B cell (primary cell): ENCODE results near the gene LDLRAD1. TPM values are rescaled to one million over a fixed set of nuclear protein-coding genes. Genes with fewer than 3 reads are reported as not detected.

Source experiments
- ATAC-seq: fragments of 200-7000 bp; cut with Tn5 transposase; one replicate; pipeline ENCODE4 v1.10.0; 2021; ENCODE audit warnings: low read depth, mild to moderate bottlenecking, moderate number of reproducible peaks, moderate library complexity
- CTCF ChIA-PET: fragments of 350-600 bp; sonication (Branson Sonifier 250); formaldehyde crosslinking; loops from one replicate; lab custom pipeline; 2021; ENCODE audit warnings: antibody characterized with exemption, inconsistent platforms; lab: Charles Lee
- POLR2A ChIA-PET: fragments of 350-600 bp; sonication (Branson Sonifier 250); formaldehyde crosslinking; loops from one replicate; lab custom pipeline; 2021; ENCODE audit warnings: antibody characterized with exemption; lab: Charles Lee
- DNase-seq: peaks from one replicate; pipeline ENCODE4 v3.0.0; 2013
- H2AFZ ChIP-seq: 2 replicates; pipeline ENCODE4 v1.6.1; 2012; ENCODE audit warnings: mild to moderate bottlenecking, low read depth, low read length; ENCODE audit not compliant: insufficient read depth, poor library complexity, severe bottlenecking
- H3K27ac ChIP-seq, 2 donors: 1 replicate in 1 of 2; 2 replicates in 1 of 2; pipeline ENCODE4 v1.5.1; 2012 to 2013; ENCODE audit warnings: low read length in 2 of 2, mild to moderate bottlenecking in 2 of 2, moderate library complexity in 1 of 2
- H3K27me3 ChIP-seq, 4 experiments: fragments of 200-600 bp in 1 of 4; sonication (generic) in 1 of 4; replicated peaks in 1 of 4; 1 replicate in 2 of 4; 2 replicates in 2 of 4; pipeline versions ENCODE4 v1.6.1 to v1.7.0; 2013 to 2016; ENCODE audit warnings: low read length in 3 of 4, mild to moderate bottlenecking in 2 of 4, mixed read lengths in 1 of 4, moderate library complexity in 1 of 4; ENCODE audit not compliant: insufficient read depth in 4 of 4, control insufficient read depth in 3 of 4; ENCODE audit errors: control extremely low read depth in 1 of 4
- H3K36me3 ChIP-seq, 2 experiments: replicated peaks in 1 of 2; 1 replicate in 1 of 2; 2 replicates in 1 of 2; pipeline versions ENCODE4 v1.6.1 to v1.7.1; 2013; ENCODE audit warnings: low read length in 1 of 2; ENCODE audit not compliant: insufficient read depth in 2 of 2, control insufficient read depth in 1 of 2; ENCODE audit errors: control extremely low read depth in 1 of 2, extremely low read depth in 1 of 2
- H3K4me1 ChIP-seq, 2 donors: fragments of 200-600 bp in 1 of 2; sonication (generic) in 1 of 2; 1 replicate in 1 of 2; 2 replicates in 1 of 2; pipeline versions ENCODE4 v1.5.1 to v1.6.1; 2013 to 2017; ENCODE audit warnings: low read length in 2 of 2; ENCODE audit not compliant: control insufficient read depth in 2 of 2, insufficient read depth in 2 of 2
- H3K4me2 ChIP-seq: replicated peaks from 2 replicates; pipeline ENCODE3; 2012; ENCODE audit warnings: mild to moderate bottlenecking, low read depth, low read length; ENCODE audit not compliant: poor library complexity, severe bottlenecking
- H3K4me3 ChIP-seq, 5 experiments: fragments of 200-600 bp in 1 of 5; sonication (generic) in 1 of 5; 1 replicate in 3 of 5; 2 replicates in 2 of 5; pipeline versions ENCODE4 v1.5.1 to v1.7.0; 2011 to 2016; ENCODE audit warnings: low read length in 4 of 5, mild to moderate bottlenecking in 4 of 5, low read depth in 2 of 5, control low read depth in 1 of 5, moderate library complexity in 1 of 5; ENCODE audit not compliant: insufficient read depth in 1 of 5; ENCODE audit errors: control extremely low read depth in 1 of 5, extremely low read depth in 1 of 5
- H3K79me2 ChIP-seq: fragments of 200-600 bp; sonication (generic); one replicate; pipeline ENCODE4 v1.6.0; 2016; ENCODE audit warnings: low read length; ENCODE audit not compliant: control insufficient read depth, insufficient read depth
- H3K9ac ChIP-seq: fragments of 200-600 bp; sonication (generic); 2 replicates; pipeline ENCODE4 v1.6.1; 2017; ENCODE audit warnings: mild to moderate bottlenecking, low read length, moderate library complexity
- H3K9me3 ChIP-seq, 3 donors: one replicate each; pipeline versions ENCODE4 v1.6.1 to v1.7.1; 2013; ENCODE audit warnings: low read length in 2 of 3; ENCODE audit not compliant: control insufficient read depth in 2 of 3, insufficient read depth in 1 of 3; ENCODE audit errors: control extremely low read depth in 1 of 3
- H4K20me1 ChIP-seq: 2 replicates; pipeline ENCODE4 v1.6.0; 2012; ENCODE audit warnings: mild to moderate bottlenecking, low read length; ENCODE audit not compliant: insufficient read depth, control insufficient read depth, poor library complexity, severe bottlenecking
- H3K27ac Mint-ChIP-seq: one replicate; pipeline ENCODE4 v1.8.0; 2021; ENCODE audit warnings: mixed read lengths
- H3K27me3 Mint-ChIP-seq: one replicate; pipeline ENCODE4 v1.8.0; 2021; ENCODE audit warnings: mixed read lengths
- H3K4me1 Mint-ChIP-seq: one replicate; pipeline ENCODE4 v1.8.0; 2021; ENCODE audit warnings: mixed read lengths
- H3K4me3 Mint-ChIP-seq: one replicate; pipeline ENCODE4 v1.8.0; 2021; ENCODE audit warnings: mixed read lengths
- H3K9me3 Mint-ChIP-seq: one replicate; pipeline ENCODE4 v1.8.0; 2022; ENCODE audit warnings: mixed read lengths; ENCODE audit not compliant: insufficient read depth
- CTCF ChIP-seq: fragments of 200-600 bp; IDR thresholded peaks from one replicate; pipeline ENCODE4 v1.8.0; 2022; ENCODE audit warnings: antibody characterized with exemption, mild to moderate bottlenecking
- EZH2 ChIP-seq: IDR thresholded peaks from 2 replicates; pipeline ENCODE4 v1.6.1; 2012; ENCODE audit warnings: borderline replicate concordance, low read depth, mild to moderate bottlenecking, moderate library complexity, low read length; ENCODE audit not compliant: insufficient read depth, poor library complexity, severe bottlenecking
- WGBS: methylation state at CpG from one replicate; pipeline ENCODE4 v1.1.5; 2013; ENCODE audit warnings: missing lambda C conversion rate; ENCODE audit not compliant: insufficient coverage; 5-methylcytosine and 5-hydroxymethylcytosine counted together
- intact Hi-C: fragments of 100-400 bp; cut with micrococcal nuclease; formaldehyde crosslinking; loops from one replicate; pipeline ENCODE4 v1.10.0; 2022
- polyA plus RNA-seq: library from polyadenylated mRNA; depleted of rRNA; stranded (reverse); fragments of >200 nt; gene quantifications from 2 replicates; pipeline ENCODE4 v1.2.3, GENCODE V29; 2012
- total RNA-seq, 2 donors: library from RNA; stranded (reverse); fragments of 120-200 nt in 1 of 2; gene quantifications; 1 replicate in 1 of 2; 2 replicates in 1 of 2; pipeline versions ENCODE4 v1.2.3 to v1.2.4, GENCODE V29; 2013 to 2022

LDLRAD1 gene
- total and polyA plus RNA-seq, 2 donors (not counting 1 experiment from before 2014, with no cell fraction given), result not detected

- POLR2A ChIA-PET, result no interaction called here
- ATAC-seq (no peak), DNase-seq (no peak)
- H3K4me1 Mint-ChIP-seq, result no peaks in the 10 kb centered on the region
- H3K4me3 ChIP-seq, result no peak overlapping the region
- H3K36me3 ChIP-seq, result no peaks in the 10 kb centered on the region
- WGBS, result no CpG with 5 or more reads among the region's 3 CpGs
- H3K9me3 ChIP-seq, result peaks cover 0 to 5% (median 0%) of the 10 kb centered on the region in 3 donors
- no peak for TF ChIP-seq CTCF
- no peak for TF ChIP-seq EZH2
- H3K4me3 Mint-ChIP-seq, result no peak overlapping the region
- H3K9ac ChIP-seq, result no peak overlapping the region
- no peak overlapping the region for H2AFZ ChIP-seq
- intact Hi-C loops, result no loop called here
- H3K4me1 ChIP-seq, result no peaks in the 10 kb centered on the region
- H3K9me3 Mint-ChIP-seq, result no peaks in the 10 kb centered on the region
- no peaks in the 10 kb centered on the region for H3K27me3 ChIP-seq
- H3K27ac ChIP-seq, result no peak overlapping the region
- H3K79me2 ChIP-seq, result no peaks in the 10 kb centered on the region
- H3K27me3 Mint-ChIP-seq, result peaks cover 8% of the 10 kb centered on the region
- H3K4me2 ChIP-seq, result no peak overlapping the region
- no peak overlapping the region for H3K27ac Mint-ChIP-seq
- H4K20me1 ChIP-seq, result no peaks in the 10 kb centered on the region
- CTCF ChIA-PET, result interaction anchor here (0.7 kb wide), 1 partner anchor 159 kb away, joined by 4 read pairs; no protein-coding TSS in a partner anchor
These were observed 31.5 kb downstream of the LDLRAD1 start for GRCh38 chr1:53986458-53986857.

- Histone ChIP-seq H3K9me3 (peaks cover 0 to 4% (median 0%) of the 10 kb centered on the region in 3 donors), H4K20me1 (no peaks in the 10 kb centered on the region), H3K9ac (no peak overlapping the region), H3K27ac (no peak overlapping the region), H3K4me3 (no peak overlapping the region), H3K36me3 (no peaks in the 10 kb centered on the region), H3K4me2 (no peak overlapping the region), H3K79me2 (no peaks in the 10 kb centered on the region), H3K27me3 (no peaks in the 10 kb centered on the region), H2AFZ (no peak overlapping the region), H3K4me1 (no peaks in the 10 kb centered on the region)
- ATAC-seq (no peak), DNase-seq (no peak)
- Mint-ChIP-seq H3K27me3 (peaks cover 7% of the 10 kb centered on the region), H3K27ac (no peak overlapping the region), H3K4me1 (no peaks in the 10 kb centered on the region), H3K9me3 (no peaks in the 10 kb centered on the region), H3K4me3 (no peak overlapping the region)
- POLR2A ChIA-PET, result no interaction called here
- intact Hi-C loops, result no loop called here
- no peak for TF ChIP-seq EZH2
- no peak for TF ChIP-seq CTCF
- CTCF ChIA-PET, result no interaction called here
These were observed 33.3 kb downstream of the LDLRAD1 start for GRCh38 chr1:53984726-53985125.
